ENCODE data around the gene GLDC.
"Not testable (repeated sequence)": the region's sequence is repeated elsewhere in the genome, so short reads cannot be mapped to it uniquely, and the experiment has no call there.

The GLDC gene

GRCh38 chr9:6553866-6554265 lies 91.7 kb downstream of the GLDC start:
- Histone ChIP-seq H3K27me3 (ENCODE audit: control insufficient read depth in 1 of 2, insufficient read depth in 2 of 2, low read length in 2 of 2) (no peaks in the 10 kb centered on the region), H3K36me3 (ENCODE audit: control insufficient read depth in 1 of 2, insufficient read depth in 2 of 2, low read length in 2 of 2) (no peaks in the 10 kb centered on the region), H3K4me1 (ENCODE audit: control insufficient read depth in 1 of 2, insufficient read depth in 2 of 2, low read length in 2 of 2) (no peaks in the 10 kb centered on the region), H3K27ac (ENCODE audit: low read depth, low read length) (no peak overlapping the region), H3K4me3 (ENCODE audit: low read depth in 1 of 2, low read length in 2 of 2) (no peak overlapping the region), H3K9ac (ENCODE audit: low read depth in 1 of 2, low read length in 2 of 2) (no peak overlapping the region), H3K9me3 (ENCODE audit: control insufficient read depth in 1 of 2, low read length in 2 of 2) (no peaks in the 10 kb centered on the region)

- H3K36me3 ChIP-seq (ENCODE audit: control insufficient read depth in 1 of 2, insufficient read depth in 2 of 2, low read length in 2 of 2) = no peaks in the 10 kb centered on the region
- H3K27ac ChIP-seq (ENCODE audit: low read depth, low read length) = no peak overlapping the region
These were observed 92.9 kb downstream of the GLDC start for GRCh38 chr9:6552498-6553121.

GRCh38 chr9:6552033-6552432 lies 93.5 kb downstream of the GLDC start:
- Histone ChIP-seq H3K9ac (ENCODE audit: low read depth in 1 of 2, low read length in 2 of 2) (no peak overlapping the region), H3K4me1 (ENCODE audit: control insufficient read depth in 1 of 2, insufficient read depth in 2 of 2, low read length in 2 of 2) (no peaks in the 10 kb centered on the region), H3K9me3 (ENCODE audit: control insufficient read depth in 1 of 2, low read length in 2 of 2) (no peaks in the 10 kb centered on the region), H3K36me3 (ENCODE audit: control insufficient read depth in 1 of 2, insufficient read depth in 2 of 2, low read length in 2 of 2) (no peaks in the 10 kb centered on the region), H3K27ac (ENCODE audit: low read depth, low read length) (no peak overlapping the region), H3K27me3 (ENCODE audit: control insufficient read depth in 1 of 2, insufficient read depth in 2 of 2, low read length in 2 of 2) (no peaks in the 10 kb centered on the region), H3K4me3 (ENCODE audit: low read depth in 1 of 2, low read length in 2 of 2) (no peak overlapping the region)

More at GRCh38 chr9:6552498-6553121, 92.9 kb downstream of the GLDC start:
- Histone ChIP-seq H3K9ac (ENCODE audit: low read depth in 1 of 2, low read length in 2 of 2) (no peak overlapping the region), H3K27me3 (ENCODE audit: control insufficient read depth in 1 of 2, insufficient read depth in 2 of 2, low read length in 2 of 2) (no peaks in the 10 kb centered on the region), H3K9me3 (ENCODE audit: control insufficient read depth in 1 of 2, low read length in 2 of 2) (no peaks in the 10 kb centered on the region), H3K4me1 (ENCODE audit: control insufficient read depth in 1 of 2, insufficient read depth in 2 of 2, low read length in 2 of 2) (no peaks in the 10 kb centered on the region), H3K4me3 (ENCODE audit: low read depth in 1 of 2, low read length in 2 of 2) (no peak overlapping the region)

- Histone ChIP-seq H3K4me1 (ENCODE audit: control insufficient read depth in 1 of 2, insufficient read depth in 2 of 2, low read length in 2 of 2) (no peaks in the 10 kb centered on the region), H3K36me3 (ENCODE audit: control insufficient read depth in 1 of 2, insufficient read depth in 2 of 2, low read length in 2 of 2) (no peaks in the 10 kb centered on the region), H3K9ac (ENCODE audit: low read depth in 1 of 2, low read length in 2 of 2) (no peak overlapping the region), H3K27ac (ENCODE audit: low read depth, low read length) (no peak overlapping the region), H3K9me3 (ENCODE audit: control insufficient read depth in 1 of 2, low read length in 2 of 2) (no peaks in the 10 kb centered on the region), H3K27me3 (ENCODE audit: control insufficient read depth in 1 of 2, insufficient read depth in 2 of 2, low read length in 2 of 2) (no peaks in the 10 kb centered on the region), H3K4me3 (ENCODE audit: low read depth in 1 of 2, low read length in 2 of 2) (no peak overlapping the region)
These were observed 94.4 kb downstream of the GLDC start for GRCh38 chr9:6551136-6551535.

- H3K36me3 ChIP-seq (ENCODE audit: control insufficient read depth in 1 of 2, insufficient read depth in 2 of 2, low read length in 2 of 2) = no peaks in the 10 kb centered on the region
- no peaks in the 10 kb centered on the region for H3K4me1 ChIP-seq (ENCODE audit: control insufficient read depth in 1 of 2, insufficient read depth in 2 of 2, low read length in 2 of 2)
- no peaks in the 10 kb centered on the region for H3K9me3 ChIP-seq (ENCODE audit: control insufficient read depth in 1 of 2, low read length in 2 of 2)
- no peaks in the 10 kb centered on the region for H3K27me3 ChIP-seq (ENCODE audit: control insufficient read depth in 1 of 2, insufficient read depth in 2 of 2, low read length in 2 of 2)
- H3K9ac ChIP-seq (ENCODE audit: low read depth in 1 of 2, low read length in 2 of 2) = no peak overlapping the region
- H3K4me3 ChIP-seq (ENCODE audit: low read depth in 1 of 2, low read length in 2 of 2) = no peak overlapping the region
- no peak overlapping the region for H3K27ac ChIP-seq (ENCODE audit: low read depth, low read length)
These were observed 96.3 kb downstream of the GLDC start for GRCh38 chr9:6549106-6549800.

- no peaks in the 10 kb centered on the region for H3K4me1 ChIP-seq (ENCODE audit: control insufficient read depth in 1 of 2, insufficient read depth in 2 of 2, low read length in 2 of 2)
- H3K4me3 ChIP-seq (ENCODE audit: low read depth in 1 of 2, low read length in 2 of 2) = no peak overlapping the region
- H3K9ac ChIP-seq (ENCODE audit: low read depth in 1 of 2, low read length in 2 of 2) = no peak overlapping the region
- no peak overlapping the region for H3K27ac ChIP-seq (ENCODE audit: low read depth, low read length)
- H3K9me3 ChIP-seq (ENCODE audit: control insufficient read depth in 1 of 2, low read length in 2 of 2) = no peaks in the 10 kb centered on the region
- no peaks in the 10 kb centered on the region for H3K36me3 ChIP-seq (ENCODE audit: control insufficient read depth in 1 of 2, insufficient read depth in 2 of 2, low read length in 2 of 2)
- no peaks in the 10 kb centered on the region for H3K27me3 ChIP-seq (ENCODE audit: control insufficient read depth in 1 of 2, insufficient read depth in 2 of 2, low read length in 2 of 2)
These were observed 100.4 kb downstream of the GLDC start for GRCh38 chr9:6545017-6545691.

- no peak overlapping the region for H3K9ac ChIP-seq (ENCODE audit: low read depth in 1 of 2, low read length in 2 of 2)
- no peaks in the 10 kb centered on the region for H3K4me1 ChIP-seq (ENCODE audit: control insufficient read depth in 1 of 2, insufficient read depth in 2 of 2, low read length in 2 of 2)
- H3K27ac ChIP-seq (ENCODE audit: low read depth, low read length) = no peak overlapping the region
- H3K9me3 ChIP-seq (ENCODE audit: control insufficient read depth in 1 of 2, low read length in 2 of 2) = no peaks in the 10 kb centered on the region
- H3K27me3 ChIP-seq (ENCODE audit: control insufficient read depth in 1 of 2, insufficient read depth in 2 of 2, low read length in 2 of 2) = no peaks in the 10 kb centered on the region
- no peaks in the 10 kb centered on the region for H3K36me3 ChIP-seq (ENCODE audit: control insufficient read depth in 1 of 2, insufficient read depth in 2 of 2, low read length in 2 of 2)
- no peak overlapping the region for H3K4me3 ChIP-seq (ENCODE audit: low read depth in 1 of 2, low read length in 2 of 2)
These were observed 102.3 kb downstream of the GLDC start for GRCh38 chr9:6543204-6543603.

GRCh38 chr9:6542617-6543016 lies 102.9 kb downstream of the GLDC start:
- not testable (repeated sequence) for H3K9ac ChIP-seq (ENCODE audit: low read depth in 1 of 2, low read length in 2 of 2); H3K4me3 ChIP-seq (ENCODE audit: low read depth in 1 of 2, low read length in 2 of 2); H3K27me3 ChIP-seq (ENCODE audit: control insufficient read depth in 1 of 2, insufficient read depth in 2 of 2, low read length in 2 of 2); H3K27ac ChIP-seq (ENCODE audit: low read depth, low read length); H3K4me1 ChIP-seq (ENCODE audit: control insufficient read depth in 1 of 2, insufficient read depth in 2 of 2, low read length in 2 of 2); H3K9me3 ChIP-seq (ENCODE audit: control insufficient read depth in 1 of 2, low read length in 2 of 2); H3K36me3 ChIP-seq (ENCODE audit: control insufficient read depth in 1 of 2, insufficient read depth in 2 of 2, low read length in 2 of 2)

GRCh38 chr9:6538666-6539071 lies 106.9 kb downstream of the GLDC start:
- Histone ChIP-seq H3K27ac (ENCODE audit: low read depth, low read length) (no peak overlapping the region), H3K36me3 (ENCODE audit: control insufficient read depth in 1 of 2, insufficient read depth in 2 of 2, low read length in 2 of 2) (no peaks in the 10 kb centered on the region), H3K27me3 (ENCODE audit: control insufficient read depth in 1 of 2, insufficient read depth in 2 of 2, low read length in 2 of 2) (no peaks in the 10 kb centered on the region), H3K9me3 (ENCODE audit: control insufficient read depth in 1 of 2, low read length in 2 of 2) (no peaks in the 10 kb centered on the region), H3K4me1 (ENCODE audit: control insufficient read depth in 1 of 2, insufficient read depth in 2 of 2, low read length in 2 of 2) (no peaks in the 10 kb centered on the region), H3K9ac (ENCODE audit: low read depth in 1 of 2, low read length in 2 of 2) (no peak overlapping the region), H3K4me3 (ENCODE audit: low read depth in 1 of 2, low read length in 2 of 2) (no peak overlapping the region)

- no peaks in the 10 kb centered on the region for H3K36me3 ChIP-seq (ENCODE audit: control insufficient read depth in 1 of 2, insufficient read depth in 2 of 2, low read length in 2 of 2)
- peaks cover 0 to under 1% of the 10 kb centered on the region in 2 donors for H3K4me1 ChIP-seq (ENCODE audit: control insufficient read depth in 1 of 2, insufficient read depth in 2 of 2, low read length in 2 of 2)
- H3K27ac ChIP-seq (ENCODE audit: low read depth, low read length) = no peak overlapping the region
- no peak overlapping the region for H3K4me3 ChIP-seq (ENCODE audit: low read depth in 1 of 2, low read length in 2 of 2)
- no peaks in the 10 kb centered on the region for H3K27me3 ChIP-seq (ENCODE audit: control insufficient read depth in 1 of 2, insufficient read depth in 2 of 2, low read length in 2 of 2)
- no peaks in the 10 kb centered on the region for H3K9me3 ChIP-seq (ENCODE audit: control insufficient read depth in 1 of 2, low read length in 2 of 2)
- H3K9ac ChIP-seq (ENCODE audit: low read depth in 1 of 2, low read length in 2 of 2) = no peak overlapping the region
These were observed 109.9 kb downstream of the GLDC start for GRCh38 chr9:6535594-6535993.
